Activated T-cell treated with anti-CD3 and anti-CD28 coated beads, Interleukin-2, amount 50 U/mL, for 4 hours (primary cell): ENCODE results near the gene KBTBD13. TPM values are rescaled to one million over a fixed set of nuclear protein-coding genes. Genes with fewer than 3 reads are reported as not detected.

ENCODE experiments used
- ATAC-seq, 2 donors: fragments of 200-7000 bp; cut with Tn5 transposase; one replicate each; pipeline ENCODE4 v1.10.0; 2021
- DNase-seq: peaks from one replicate; pipeline ENCODE4 v3.0.0-alpha.2; 2020
- H3K27me3 Mint-ChIP-seq: one replicate; pipeline ENCODE4 v1.8.0; 2021; ENCODE audit warnings: low read depth, mixed read lengths
- H3K36me3 Mint-ChIP-seq: one replicate; pipeline ENCODE4 v1.8.0; 2022; ENCODE audit warnings: mixed read lengths; ENCODE audit not compliant: insufficient read depth
- H3K4me1 Mint-ChIP-seq: one replicate; pipeline ENCODE4 v1.8.0; 2021; ENCODE audit warnings: low read depth, mixed read lengths
- H3K4me3 Mint-ChIP-seq: one replicate; pipeline ENCODE4 v1.8.0; 2021; ENCODE audit warnings: mild to moderate bottlenecking, moderate library complexity, mixed read lengths
- H3K9me3 Mint-ChIP-seq: one replicate; pipeline ENCODE4 v1.8.0; 2021; ENCODE audit warnings: mixed read lengths
- total RNA-seq, 3 donors: library from RNA; stranded (reverse); gene quantifications; one replicate each; pipeline ENCODE4 v1.2.1, GENCODE V29; 2021

KBTBD13 gene
- total RNA-seq, 3 donors from 2014 or later: not detected

- DNase-seq (no peak), ATAC-seq (no peak)
- Mint-ChIP-seq H3K36me3 (peaks cover 49% of the 10 kb centered on the region), H3K4me1 (no peaks in the 10 kb centered on the region), H3K27me3 (no peaks in the 10 kb centered on the region), H3K4me3 (no peak overlapping the region), H3K9me3 (no peaks in the 10 kb centered on the region)
Measured at GRCh38 chr15:65115542-65115941, 39.0 kb downstream of the KBTBD13 start.

Other genes starting within 250 kb of the KBTBD13 start
- gene PLEKHO2, start 234.8 kb upstream of the KBTBD13 start, total RNA-seq: 10 to 100 TPM in 2 of 3 donors, 1 to 10 TPM in 1; 9.3 to 14.2 (median 13.0) TPM
- 1 to 10 TPM in 2 of 3 donors, under 1 TPM in 1; 0.63 to 2.4 (median 1.4) TPM for gene ANKDD1A, start 164.8 kb upstream of the KBTBD13 start, total RNA-seq
- gene SPG21, start 86.8 kb upstream of the KBTBD13 start, total RNA-seq: 10 to 100 TPM; 69.8 to 80.9 (median 72.7) TPM
- 10 to 100 TPM; 12.6 to 25.2 (median 16.4) TPM for gene MTFMT, start 47.1 kb upstream of the KBTBD13 start, total RNA-seq
- gene SLC51B, start 31.4 kb upstream of the KBTBD13 start, total RNA-seq: not detected
- gene RASL12, start 8.8 kb upstream of the KBTBD13 start, total RNA-seq: not detected
- 1 to 10 TPM; 5.2 to 6.1 (median 5.9) TPM for gene UBAP1L, start 38.5 kb downstream of the KBTBD13 start, total RNA-seq
- 10 to 100 TPM; 35.0 to 38.7 (median 36.1) TPM for gene PDCD7, start 57.1 kb downstream of the KBTBD13 start, total RNA-seq
- 10 to 100 TPM; 56.2 to 62.4 (median 58.0) TPM for gene CLPX, start 108.6 kb downstream of the KBTBD13 start, total RNA-seq
- under 1 TPM; 0.08 to 0.13 (median 0.08) TPM for gene CILP, start 134.7 kb downstream of the KBTBD13 start, total RNA-seq
- 10 to 100 TPM; 10.5 to 14.1 (median 10.9) TPM for gene PARP16, start 210.1 kb downstream of the KBTBD13 start, total RNA-seq
- gene RNU5A-1, start 219.3 kb downstream of the KBTBD13 start, total RNA-seq: not detected
- 10 to 100 TPM in 1 of 3 donors, not detected in 2; 14.0 TPM for gene RNU5B-1, start 227.9 kb downstream of the KBTBD13 start, total RNA-seq